DND-41 (cell line): ENCODE data around the gene NUCB1.

ENCODE experiments used
- ATAC-seq: fragments of 200-7000 bp; cut with Tn5 transposase; 3 replicates; pipeline ENCODE4 v1.9.1; 2021; ENCODE audit warnings: low read depth; ENCODE audit not compliant: insufficient read depth
- DNase-seq: peaks from one replicate; pipeline ENCODE4 v3.0.0-alpha.2; 2020
- H2AFZ ChIP-seq: 2 replicates; pipeline ENCODE4 v1.6.0; 2012; ENCODE audit warnings: low read depth, low read length
- H3K27ac ChIP-seq: 2 replicates; pipeline ENCODE4 v1.5.1; 2012; ENCODE audit warnings: low read length, inconsistent platforms
- H3K27me3 ChIP-seq: fragments of 200-600 bp; sonication (generic); 2 replicates; pipeline ENCODE4 v1.6.0; 2012; ENCODE audit warnings: low read length, mild to moderate bottlenecking, inconsistent platforms; ENCODE audit not compliant: insufficient read depth, poor library complexity
- H3K36me3 ChIP-seq: 2 replicates; pipeline ENCODE4 v1.5.1; 2012; ENCODE audit warnings: low read length, inconsistent platforms; ENCODE audit not compliant: insufficient read depth
- H3K4me1 ChIP-seq: 2 replicates; pipeline ENCODE4 v1.5.1; 2012; ENCODE audit warnings: mild to moderate bottlenecking, low read length; ENCODE audit not compliant: insufficient read depth
- H3K4me2 ChIP-seq: 2 replicates; pipeline ENCODE4 v1.6.0; 2012; ENCODE audit warnings: mild to moderate bottlenecking, moderate library complexity, low read length, inconsistent platforms; ENCODE audit not compliant: insufficient read depth
- H3K4me3 ChIP-seq, 2 experiments: fragments of 200-600 bp in 1 of 2; shearing (Covaris generic) in 1 of 2; 2 replicates each; pipeline ENCODE4 v1.5.1; 2012 to 2016; ENCODE audit warnings: inconsistent platforms in 2 of 2, low read length in 2 of 2, mild to moderate bottlenecking in 2 of 2, low read depth in 1 of 2, moderate library complexity in 1 of 2
- H3K79me2 ChIP-seq: 2 replicates; pipeline ENCODE4 v1.6.0; 2012; ENCODE audit warnings: low read length, inconsistent platforms; ENCODE audit not compliant: insufficient read depth
- H3K9ac ChIP-seq: 2 replicates; pipeline ENCODE4 v1.6.0; 2012; ENCODE audit warnings: low read depth, mild to moderate bottlenecking, inconsistent platforms, low read length, moderate library complexity
- H3K9me3 ChIP-seq: 2 replicates; pipeline ENCODE4 v1.5.1; 2012; ENCODE audit warnings: low read length, moderate library complexity, mild to moderate bottlenecking, inconsistent platforms; ENCODE audit not compliant: insufficient read depth, severe bottlenecking
- H4K20me1 ChIP-seq: 2 replicates; pipeline ENCODE4 v1.6.0; 2012; ENCODE audit warnings: low read length; ENCODE audit not compliant: insufficient read depth
- EZH2 ChIP-seq: IDR thresholded peaks from 3 replicates; pipeline ENCODE4 v1.6.1; 2012; ENCODE audit warnings: borderline replicate concordance, low read depth, mild to moderate bottlenecking, moderate library complexity, low read length, inconsistent platforms; ENCODE audit not compliant: severe bottlenecking
- TF ChIP-seq, protein P1 (sequence below): IDR thresholded peaks from 2 replicates; pipeline ENCODE4 v1.5.1; 2012; ENCODE audit warnings: borderline replicate concordance, low read length, moderate library complexity, mild to moderate bottlenecking; ENCODE audit not compliant: poor library complexity, severe bottlenecking; ENCODE audit errors: extremely low read depth

NUCB1 gene

DNA sequence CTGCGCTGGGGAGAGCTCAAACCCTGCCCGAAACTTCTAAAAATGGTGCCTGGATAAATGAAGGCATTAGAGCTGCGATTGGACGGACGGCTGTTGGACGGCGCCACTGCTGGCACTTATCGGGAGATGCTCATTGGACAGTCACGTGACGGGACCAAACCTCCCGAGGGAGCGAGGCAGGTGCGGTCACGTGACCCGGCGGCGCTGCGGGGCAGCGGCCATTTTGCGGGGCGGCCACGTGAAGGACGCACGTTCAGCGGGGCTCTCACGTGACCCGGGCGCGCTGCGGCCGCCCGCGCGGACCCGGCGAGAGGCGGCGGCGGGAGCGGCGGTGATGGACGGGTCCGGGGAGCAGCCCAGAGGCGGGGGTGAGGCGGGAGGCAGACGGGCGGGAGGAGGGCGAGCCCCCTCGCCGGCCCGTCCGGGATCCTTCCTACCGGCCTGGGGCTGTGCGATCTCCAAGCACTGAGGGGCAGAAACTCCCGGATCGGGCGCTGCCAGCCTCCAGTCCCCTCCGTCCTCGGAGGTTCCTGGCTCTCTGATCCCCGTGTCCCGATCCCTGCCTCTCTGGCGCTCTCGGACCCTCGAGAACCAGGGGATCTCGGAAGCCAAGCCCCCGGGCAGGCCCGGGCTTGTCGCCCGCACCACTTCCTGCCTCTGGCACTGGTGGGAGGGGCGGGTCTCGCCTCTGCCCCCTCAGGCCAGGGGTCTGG is 54.6 kb downstream of the NUCB1 start, which contains the start of gene BAX:
Gene BAX (plus strand): TSS at position 281 of the 713 bp plus-strand sequence. CDS start 54 bp downstream, at position 335.
- ATAC-seq (peak; percentile 82), DNase-seq (peak; percentile 96)
- H4K20me1 ChIP-seq: 0 out of 2 replicates have a peak, but pooled peaks cover 3% of the 10 kb centered on the region
- peak within 1 kb of the TSS; percentile 75 to 89; a peak in 3 of 4 replicates for H3K4me3 ChIP-seq
- peak within 1 kb of the TSS; percentile 94 for H3K27ac ChIP-seq
- peak within 1 kb of the TSS; percentile 89 for H3K9ac ChIP-seq
- peaks cover 30% of the 10 kb centered on the region for H3K4me1 ChIP-seq
- peak within 1 kb of the TSS; percentile 100 for H2AFZ ChIP-seq
- H3K9me3 ChIP-seq: no peaks in the 10 kb centered on the region
- H3K79me2 ChIP-seq: peaks cover 29% of the 10 kb centered on the region
- peaks cover 15% of the 10 kb centered on the region for H3K36me3 ChIP-seq
- no peak for TF ChIP-seq EZH2
- TF ChIP-seq, protein P1, sequence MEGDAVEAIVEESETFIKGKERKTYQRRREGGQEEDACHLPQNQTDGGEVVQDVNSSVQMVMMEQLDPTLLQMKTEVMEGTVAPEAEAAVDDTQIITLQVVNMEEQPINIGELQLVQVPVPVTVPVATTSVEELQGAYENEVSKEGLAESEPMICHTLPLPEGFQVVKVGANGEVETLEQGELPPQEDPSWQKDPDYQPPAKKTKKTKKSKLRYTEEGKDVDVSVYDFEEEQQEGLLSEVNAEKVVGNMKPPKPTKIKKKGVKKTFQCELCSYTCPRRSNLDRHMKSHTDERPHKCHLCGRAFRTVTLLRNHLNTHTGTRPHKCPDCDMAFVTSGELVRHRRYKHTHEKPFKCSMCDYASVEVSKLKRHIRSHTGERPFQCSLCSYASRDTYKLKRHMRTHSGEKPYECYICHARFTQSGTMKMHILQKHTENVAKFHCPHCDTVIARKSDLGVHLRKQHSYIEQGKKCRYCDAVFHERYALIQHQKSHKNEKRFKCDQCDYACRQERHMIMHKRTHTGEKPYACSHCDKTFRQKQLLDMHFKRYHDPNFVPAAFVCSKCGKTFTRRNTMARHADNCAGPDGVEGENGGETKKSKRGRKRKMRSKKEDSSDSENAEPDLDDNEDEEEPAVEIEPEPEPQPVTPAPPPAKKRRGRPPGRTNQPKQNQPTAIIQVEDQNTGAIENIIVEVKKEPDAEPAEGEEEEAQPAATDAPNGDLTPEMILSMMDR: peak; percentile 39
- peak within 1 kb of the TSS; percentile 87 for H3K4me2 ChIP-seq
- H3K27me3 ChIP-seq: no peaks in the 10 kb centered on the region

DNA sequence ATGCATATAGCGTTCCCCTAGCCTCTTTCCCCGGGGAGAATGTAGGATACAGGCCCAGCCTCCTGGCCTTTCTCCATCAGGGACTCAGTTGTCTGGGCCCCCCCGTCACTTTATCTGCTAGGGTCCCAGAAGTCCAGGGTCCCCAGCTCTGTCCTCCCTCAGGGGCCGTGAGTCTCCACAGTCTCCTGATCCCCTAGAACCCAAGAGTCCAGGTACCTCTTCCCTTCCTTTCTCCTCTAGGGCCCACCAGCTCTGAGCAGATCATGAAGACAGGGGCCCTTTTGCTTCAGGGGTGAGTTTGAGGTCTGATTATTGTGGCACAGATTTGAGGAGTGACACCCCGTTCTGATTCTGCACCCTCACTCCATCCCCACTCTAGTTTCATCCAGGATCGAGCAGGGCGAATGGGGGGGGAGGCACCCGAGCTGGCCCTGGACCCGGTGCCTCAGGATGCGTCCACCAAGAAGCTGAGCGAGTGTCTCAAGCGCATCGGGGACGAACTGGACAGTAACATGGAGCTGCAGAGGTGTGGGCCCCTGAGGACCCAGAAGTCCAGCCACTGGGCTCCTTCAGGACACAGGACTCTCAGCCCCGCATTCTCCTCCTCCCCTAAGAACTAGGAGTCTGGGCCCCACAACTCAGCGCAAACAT is 55.3 kb downstream of the NUCB1 start:
- Histone ChIP-seq H3K79me2 (peaks cover 29% of the 10 kb centered on the region), H3K27me3 (no peaks in the 10 kb centered on the region), H2AFZ (peak overlapping the region; percentile 77), H3K4me2 (peak overlapping the region; percentile 87), H3K4me3 (peak overlapping the region; percentile 75 to 89; a peak in 3 of 4 replicates), H3K27ac (peak overlapping the region; percentile 94), H3K9ac (peak overlapping the region; percentile 89), H3K4me1 (peaks cover 32% of the 10 kb centered on the region), H3K9me3 (no peaks in the 10 kb centered on the region), H4K20me1 (0 out of 2 replicates have a peak, but pooled peaks cover 3% of the 10 kb centered on the region), H3K36me3 (peaks cover 15% of the 10 kb centered on the region)
- no peak for DNase-seq
- ATAC-seq: no peak
- TF ChIP-seq, protein P1: no peak

DNA sequence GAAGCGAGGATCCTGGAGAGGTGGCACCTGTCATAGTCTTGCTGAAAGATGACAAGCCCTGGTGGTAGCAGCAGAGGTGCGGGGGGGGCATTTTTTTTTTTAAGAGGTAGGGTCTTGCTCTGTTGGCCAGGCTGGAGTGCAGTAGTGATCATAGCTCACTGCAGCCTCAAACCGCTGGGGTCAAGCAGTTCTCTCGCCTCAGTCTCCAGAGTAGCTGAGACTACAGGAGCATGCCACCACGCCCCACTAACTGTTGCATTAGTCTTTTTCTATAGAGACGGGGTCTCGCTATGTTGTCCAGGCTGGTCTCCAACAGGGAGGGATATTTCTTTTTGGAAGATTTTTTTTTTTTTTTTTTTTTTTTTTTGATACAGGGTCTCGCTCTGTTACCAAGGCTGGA is 57.9 kb downstream of the NUCB1 start:
- Histone ChIP-seq H3K9ac (no peak overlapping the region), H3K4me1 (peaks cover 32% of the 10 kb centered on the region), H3K9me3 (no peaks in the 10 kb centered on the region), H3K27ac (no peak overlapping the region), H4K20me1 (0 out of 2 replicates have a peak, but pooled peaks cover 3% of the 10 kb centered on the region), H3K4me3 (no peak overlapping the region), H3K4me2 (no peak overlapping the region), H2AFZ (no peak overlapping the region), H3K27me3 (no peaks in the 10 kb centered on the region), H3K79me2 (peaks cover 29% of the 10 kb centered on the region), H3K36me3 (peaks cover 18% of the 10 kb centered on the region)
- ATAC-seq (no peak), DNase-seq (no peak)
- TF ChIP-seq, protein P1: no peak
- no peak for TF ChIP-seq EZH2
